HepG2 (cell line): ENCODE data around the gene CYLD.

ENCODE experiments used
- ATF3 ChIP-seq: sonication (generic); formaldehyde crosslinking; IDR thresholded peaks from 2 replicates; pipeline ENCODE4 v1.4.0; 2020; ENCODE audit warnings: missing genetic modification reagents
- CREM ChIP-seq, 2 experiments: sonication (generic) in 1 of 2; formaldehyde crosslinking in 1 of 2; IDR thresholded peaks; 2 replicates each; pipeline versions ENCODE4 v1.4.0 to v1.6.1; 2016 to 2020; ENCODE audit warnings: antibody characterized with exemption in 1 of 2, mild to moderate bottlenecking in 1 of 2, missing genetic modification reagents in 1 of 2
- TF ChIP-seq, protein P1 (sequence below): sonication (generic); formaldehyde crosslinking; IDR thresholded peaks from 2 replicates; pipeline ENCODE4 v1.5.0; 2020; ENCODE audit warnings: missing genetic modification reagents

DNA sequence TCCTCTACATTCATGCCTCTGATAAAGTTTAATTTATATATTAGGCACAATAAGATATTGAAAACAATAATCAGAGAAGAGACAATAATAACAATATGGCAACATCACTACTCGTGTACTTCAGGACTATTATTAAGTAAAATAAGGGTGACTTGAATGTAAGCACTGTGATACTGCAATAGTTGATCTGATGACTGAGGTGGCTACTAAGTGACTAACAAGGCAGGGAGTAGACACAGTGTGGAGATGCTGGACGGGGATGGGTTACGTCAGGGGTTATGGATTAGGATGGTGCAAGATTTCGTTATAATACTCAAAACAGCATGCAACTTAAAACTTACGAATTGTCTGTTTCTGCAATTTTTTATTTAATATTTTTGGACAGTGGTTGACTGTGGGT, 32.5 kb downstream of the CYLD start:
- TF ChIP-seq ATF3 (CRISPR knock-in tag), result no peak
- TF ChIP-seq, protein P1, sequence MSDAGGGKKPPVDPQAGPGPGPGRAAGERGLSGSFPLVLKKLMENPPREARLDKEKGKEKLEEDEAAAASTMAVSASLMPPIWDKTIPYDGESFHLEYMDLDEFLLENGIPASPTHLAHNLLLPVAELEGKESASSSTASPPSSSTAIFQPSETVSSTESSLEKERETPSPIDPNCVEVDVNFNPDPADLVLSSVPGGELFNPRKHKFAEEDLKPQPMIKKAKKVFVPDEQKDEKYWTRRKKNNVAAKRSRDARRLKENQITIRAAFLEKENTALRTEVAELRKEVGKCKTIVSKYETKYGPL (CRISPR knock-in tag), result no peak
- no peak for TF ChIP-seq CREM (IDR thresholded peaks at IDR 0.05)
- TF ChIP-seq CREM (CRISPR knock-in tag; IDR thresholded peaks at IDR 0.05), result no peak
